Loucy (cell line): ENCODE results near the gene FITM1.

Experiments
- EZH2phosphoT487 ChIP-seq: fragments of 200-600 bp; IDR thresholded peaks from 2 replicates; pipeline ENCODE4 v1.6.1; 2018; ENCODE audit warnings: antibody characterized with exemption, mild to moderate bottlenecking, moderate library complexity, borderline replicate concordance
- TF ChIP-seq, protein P1 (sequence below): fragments of 200-600 bp; sonication (generic); conservative IDR thresholded peaks from 2 replicates; pipeline ENCODE4 v1.5.1; 2014; ENCODE audit warnings: mild to moderate bottlenecking, antibody characterized with exemption, low read length

DNA sequence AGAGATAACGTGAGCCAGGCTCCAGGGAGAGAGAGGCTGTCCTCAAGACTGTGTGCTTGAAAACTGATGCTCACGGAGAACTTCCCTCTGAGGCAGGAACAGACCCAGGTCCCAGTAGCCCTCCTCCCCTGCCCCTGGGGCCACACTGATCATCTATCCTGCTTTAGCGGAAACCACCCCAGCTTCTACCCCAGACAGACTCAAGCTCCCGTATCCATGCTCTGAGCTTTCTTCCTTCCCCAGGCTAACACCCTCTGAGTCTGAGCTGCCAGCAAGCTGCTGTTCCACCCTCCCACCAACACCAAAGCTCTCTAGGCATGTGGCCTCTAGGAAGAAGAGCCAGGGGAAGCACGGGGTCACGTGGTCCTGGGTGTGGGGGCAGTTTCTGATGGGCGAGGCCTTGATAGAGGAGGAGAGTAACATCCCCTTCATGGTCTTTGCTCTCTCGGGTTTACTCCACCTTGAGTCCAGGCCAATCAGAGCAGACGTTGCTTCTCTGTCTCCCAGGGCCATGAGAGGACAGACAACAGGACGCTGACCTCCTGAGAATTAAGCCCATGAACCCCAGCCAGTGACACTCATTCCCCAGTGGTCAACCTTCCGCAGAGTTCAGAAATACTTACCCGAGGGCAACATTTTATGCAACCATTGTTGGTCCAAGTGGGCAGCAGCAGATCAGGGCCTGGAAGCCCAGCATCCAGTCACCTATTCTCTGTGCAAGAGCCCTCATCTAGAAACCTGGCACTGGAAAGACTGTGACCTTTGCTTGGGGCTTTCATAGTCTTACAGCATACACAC lies 35.0 kb upstream of the FITM1 start:
- TF ChIP-seq, protein P1, sequence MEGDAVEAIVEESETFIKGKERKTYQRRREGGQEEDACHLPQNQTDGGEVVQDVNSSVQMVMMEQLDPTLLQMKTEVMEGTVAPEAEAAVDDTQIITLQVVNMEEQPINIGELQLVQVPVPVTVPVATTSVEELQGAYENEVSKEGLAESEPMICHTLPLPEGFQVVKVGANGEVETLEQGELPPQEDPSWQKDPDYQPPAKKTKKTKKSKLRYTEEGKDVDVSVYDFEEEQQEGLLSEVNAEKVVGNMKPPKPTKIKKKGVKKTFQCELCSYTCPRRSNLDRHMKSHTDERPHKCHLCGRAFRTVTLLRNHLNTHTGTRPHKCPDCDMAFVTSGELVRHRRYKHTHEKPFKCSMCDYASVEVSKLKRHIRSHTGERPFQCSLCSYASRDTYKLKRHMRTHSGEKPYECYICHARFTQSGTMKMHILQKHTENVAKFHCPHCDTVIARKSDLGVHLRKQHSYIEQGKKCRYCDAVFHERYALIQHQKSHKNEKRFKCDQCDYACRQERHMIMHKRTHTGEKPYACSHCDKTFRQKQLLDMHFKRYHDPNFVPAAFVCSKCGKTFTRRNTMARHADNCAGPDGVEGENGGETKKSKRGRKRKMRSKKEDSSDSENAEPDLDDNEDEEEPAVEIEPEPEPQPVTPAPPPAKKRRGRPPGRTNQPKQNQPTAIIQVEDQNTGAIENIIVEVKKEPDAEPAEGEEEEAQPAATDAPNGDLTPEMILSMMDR: no peak
- no peak for TF ChIP-seq EZH2phosphoT487
